CD14-positive monocyte (primary cell): ENCODE data around the gene CEP162. TPM values are rescaled to one million over a fixed set of nuclear protein-coding genes. Genes with fewer than 3 reads are reported as not detected.
A peak's percentile ranks its signal among the peaks of the same experiment; 100 is the strongest.

Experiments used
- DNase-seq, 3 donors: peaks; one replicate each; pipeline ENCODE4 v3.0.0-alpha.2; 2011 to 2022
- H2AFZ ChIP-seq: 2 replicates; pipeline ENCODE4 v1.6.0; 2012; ENCODE audit warnings: mild to moderate bottlenecking, low read depth, low read length, inconsistent platforms; ENCODE audit not compliant: insufficient read depth, poor library complexity, severe bottlenecking
- H3K27ac ChIP-seq, 2 donors: 1 replicate in 1 of 2; 2 replicates in 1 of 2; pipeline ENCODE4 v1.5.1; 2012 to 2013; ENCODE audit warnings: low read length in 2 of 2, control low read depth in 1 of 2, inconsistent platforms in 1 of 2, low read depth in 1 of 2, mild to moderate bottlenecking in 1 of 2
- H3K27me3 ChIP-seq, 2 donors: one replicate each; pipeline versions ENCODE4 v1.6.0 to v1.6.1; 2011 to 2013; ENCODE audit warnings: low read length in 2 of 2; ENCODE audit not compliant: control insufficient read depth in 2 of 2, insufficient read depth in 2 of 2
- H3K36me3 ChIP-seq, 2 donors: replicated peaks in 1 of 2; 1 replicate in 1 of 2; 2 replicates in 1 of 2; pipeline versions ENCODE4 v1.5.1 to v1.6.1; 2012 to 2013; ENCODE audit warnings: low read length in 2 of 2, control low read depth in 1 of 2, inconsistent platforms in 1 of 2, mild to moderate bottlenecking in 1 of 2; ENCODE audit not compliant: insufficient read depth in 2 of 2, control insufficient read depth in 1 of 2
- H3K4me1 ChIP-seq, 2 donors: 1 replicate in 1 of 2; 2 replicates in 1 of 2; pipeline versions ENCODE4 v1.5.1 to v1.6.1; 2012 to 2013; ENCODE audit warnings: low read length in 2 of 2, control low read depth in 1 of 2, inconsistent platforms in 1 of 2, mild to moderate bottlenecking in 1 of 2, moderate library complexity in 1 of 2; ENCODE audit not compliant: insufficient read depth in 2 of 2, control insufficient read depth in 1 of 2
- H3K4me2 ChIP-seq: replicated peaks from 2 replicates; pipeline ENCODE3; 2012; ENCODE audit warnings: low read length, moderate library complexity, mild to moderate bottlenecking; ENCODE audit not compliant: poor library complexity, severe bottlenecking; ENCODE audit errors: extremely low read depth
- H3K4me3 ChIP-seq, 3 experiments: fragments of 200-600 bp in 1 of 3; sonication (generic) in 1 of 3; replicated peaks in 1 of 3; 1 replicate in 2 of 3; 2 replicates in 1 of 3; pipeline ENCODE4 v1.5.1; 2011 to 2013; ENCODE audit warnings: low read length in 3 of 3, mild to moderate bottlenecking in 3 of 3, control low read depth in 2 of 3, low read depth in 2 of 3, inconsistent platforms in 1 of 3, moderate library complexity in 1 of 3
- H3K79me2 ChIP-seq: 2 replicates; pipeline ENCODE4 v1.6.0; 2012; ENCODE audit warnings: mild to moderate bottlenecking, control low read depth, inconsistent platforms, low read length, moderate library complexity; ENCODE audit not compliant: insufficient read depth
- H3K9ac ChIP-seq: 2 replicates; pipeline ENCODE4 v1.6.0; 2017; ENCODE audit warnings: low read length, mild to moderate bottlenecking; ENCODE audit not compliant: insufficient read depth, poor library complexity, severe bottlenecking
- H3K9me3 ChIP-seq, 2 donors: replicated peaks in 1 of 2; 1 replicate in 1 of 2; 2 replicates in 1 of 2; pipeline versions ENCODE4 v1.5.1 to v1.6.1; 2012 to 2013; ENCODE audit warnings: low read length in 2 of 2, control low read depth in 1 of 2; ENCODE audit not compliant: control insufficient read depth in 1 of 2, insufficient read depth in 1 of 2
- H4K20me1 ChIP-seq: 2 replicates; pipeline ENCODE4 v1.6.0; 2012; ENCODE audit warnings: mild to moderate bottlenecking, low read length, control low read depth, moderate library complexity; ENCODE audit not compliant: insufficient read depth
- H3K27ac Mint-ChIP-seq, 7 donors: one replicate each; pipeline ENCODE4 v1.8.0; 2020; ENCODE audit warnings: mild to moderate bottlenecking in 7 of 7, mixed read lengths in 7 of 7, moderate library complexity in 6 of 7, inconsistent platforms in 2 of 7
- H3K27me3 Mint-ChIP-seq, 3 donors: one replicate each; pipeline ENCODE4 v1.8.0; 2021 to 2022; ENCODE audit warnings: low read depth in 3 of 3, mild to moderate bottlenecking in 3 of 3, mixed read lengths in 3 of 3, moderate library complexity in 3 of 3, inconsistent platforms in 1 of 3
- H3K36me3 Mint-ChIP-seq, 2 donors: one replicate each; pipeline ENCODE4 v1.8.0; 2020; ENCODE audit warnings: mixed read lengths in 2 of 2, inconsistent platforms in 1 of 2, mild to moderate bottlenecking in 1 of 2
- H3K4me1 Mint-ChIP-seq: one replicate; pipeline ENCODE4 v1.8.0; 2020; ENCODE audit warnings: mild to moderate bottlenecking, mixed read lengths
- H3K4me3 Mint-ChIP-seq, 2 donors: one replicate each; pipeline ENCODE4 v1.8.0; 2020; ENCODE audit warnings: mild to moderate bottlenecking in 2 of 2, mixed read lengths in 2 of 2, moderate library complexity in 1 of 2
- H3K9me3 Mint-ChIP-seq, 7 donors: one replicate each; pipeline ENCODE4 v1.8.0; 2020 to 2022; ENCODE audit warnings: mixed read lengths in 7 of 7, mild to moderate bottlenecking in 6 of 7, moderate library complexity in 6 of 7, inconsistent platforms in 2 of 7
- CTCF ChIP-seq: fragments of 200-600 bp; IDR thresholded peaks from one replicate; pipeline ENCODE4 v1.8.0; 2022; ENCODE audit warnings: antibody characterized with exemption, mild to moderate bottlenecking
- WGBS: methylation state at CpG from one replicate; pipeline ENCODE4 v1.1.5; 2013; ENCODE audit warnings: missing lambda C conversion rate; ENCODE audit not compliant: insufficient coverage; 5-methylcytosine and 5-hydroxymethylcytosine counted together
- intact Hi-C, 2 donors: fragments of 100-400 bp; cut with micrococcal nuclease; formaldehyde crosslinking; loops; one replicate each; pipeline versions ENCODE4 v1.15.0 to v1.15.1; 2023
- polyA plus RNA-seq, 3 donors: library from polyadenylated mRNA; depleted of rRNA in 1 of 3; unstranded in 2 of 3; stranded (reverse) in 1 of 3; fragments of 300-500 nt in 2 of 3; fragments of >200 nt in 1 of 3; fragmentation: Illumina TruSeq in 2 of 3; gene quantifications; 1 replicate in 2 of 3; 2 replicates in 1 of 3; pipeline ENCODE4 v1.2.3, GENCODE V29; 2012 to 2021

The CEP162 gene
- polyA plus RNA-seq, 3 donors: 1.5 to 2.7 (median 1.6) TPM

GRCh38 chr6:84151669-84152068 is 75.8 kb downstream of the CEP162 start:
- H3K4me2 ChIP-seq: no peak overlapping the region
- H3K4me1 ChIP-seq: no peaks in the 10 kb centered on the region
- no peaks in the 10 kb centered on the region for H3K27me3 ChIP-seq
- H3K9me3 ChIP-seq: no peaks in the 10 kb centered on the region
- H2AFZ ChIP-seq: no peak overlapping the region
- intact Hi-C loops: no loop called here
- Mint-ChIP-seq H3K27ac (peak overlapping the region in 1 of 7 donors; percentile 11), H3K36me3 (peaks cover 57 to 59% of the 10 kb centered on the region in 2 donors), H3K27me3 (no peaks in the 10 kb centered on the region), H3K4me1 (no peaks in the 10 kb centered on the region), H3K9me3 (peaks cover 0 to 5% (median 0%) of the 10 kb centered on the region in 7 donors), H3K4me3 (no peak overlapping the region)
- no peaks in the 10 kb centered on the region for H4K20me1 ChIP-seq
- no peak overlapping the region for H3K9ac ChIP-seq
- DNase-seq: no peak
- H3K4me3 ChIP-seq: no peak overlapping the region
- TF ChIP-seq CTCF: no peak
- no peak overlapping the region for H3K27ac ChIP-seq
- no peaks in the 10 kb centered on the region for H3K79me2 ChIP-seq
- peaks cover 21 to 37% of the 10 kb centered on the region in 2 donors for H3K36me3 ChIP-seq
- WGBS: 55% methylated on average over 1 of the region's 1 CpG

DNA sequence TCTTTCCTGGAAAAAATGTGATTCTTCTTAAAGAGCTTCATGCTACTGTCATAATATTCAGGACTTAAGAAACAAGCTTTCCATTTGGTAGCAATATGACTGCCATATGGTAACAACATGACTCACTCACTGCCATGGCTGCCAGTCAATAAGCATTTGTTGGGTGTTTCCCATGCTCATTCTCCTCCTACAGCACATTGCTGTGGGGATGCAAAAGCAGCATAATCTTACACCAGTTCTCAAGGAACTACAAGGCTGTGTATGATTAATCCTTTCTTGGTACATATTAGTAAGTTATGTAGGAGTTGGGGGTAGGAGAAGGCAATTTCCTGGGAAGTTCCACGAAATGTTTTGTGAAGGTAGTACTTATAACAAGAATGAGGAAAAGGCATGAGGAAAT is 76.7 kb downstream of the CEP162 start:
- no peaks in the 10 kb centered on the region for H3K9me3 ChIP-seq
- H3K79me2 ChIP-seq: no peaks in the 10 kb centered on the region
- intact Hi-C loops: no loop called here
- H3K27me3 ChIP-seq: no peaks in the 10 kb centered on the region
- H3K4me1 ChIP-seq: no peaks in the 10 kb centered on the region
- no peak overlapping the region for H3K4me3 Mint-ChIP-seq
- DNase-seq: no peak
- no peak overlapping the region for H3K4me3 ChIP-seq
- H2AFZ ChIP-seq: no peak overlapping the region
- peaks cover 56 to 57% of the 10 kb centered on the region in 2 donors for H3K36me3 Mint-ChIP-seq
- H3K27ac Mint-ChIP-seq: no peak overlapping the region
- no peak overlapping the region for H3K27ac ChIP-seq
- TF ChIP-seq CTCF: no peak
- WGBS: 93% methylated on average over 1 of the region's 1 CpG
- no peak overlapping the region for H3K4me2 ChIP-seq
- H4K20me1 ChIP-seq: no peaks in the 10 kb centered on the region
- peaks cover 0 to 5% (median 0%) of the 10 kb centered on the region in 7 donors for H3K9me3 Mint-ChIP-seq
- peaks cover 20 to 36% of the 10 kb centered on the region in 2 donors for H3K36me3 ChIP-seq
- no peaks in the 10 kb centered on the region for H3K4me1 Mint-ChIP-seq
- H3K27me3 Mint-ChIP-seq: no peaks in the 10 kb centered on the region
- H3K9ac ChIP-seq: no peak overlapping the region
